GM19238 (cell line): ENCODE results near the gene ALDH7A1.
A peak's percentile ranks its signal among the peaks of the same experiment; 100 is the strongest.
"Not testable (repeated sequence)": the region's sequence is repeated elsewhere in the genome, so short reads cannot be mapped to it uniquely, and the experiment has no call there.

Source experiments
- DNase-seq: peaks from one replicate; pipeline ENCODE4 v3.0.0; 2011; ENCODE audit warnings: low spot score; ENCODE audit not compliant: insufficient read length

Gene ALDH7A1

GRCh38 chr5:126595486-126596083 is 566 bp upstream of the ALDH7A1 start:
- DNase-seq = no peak

DNA sequence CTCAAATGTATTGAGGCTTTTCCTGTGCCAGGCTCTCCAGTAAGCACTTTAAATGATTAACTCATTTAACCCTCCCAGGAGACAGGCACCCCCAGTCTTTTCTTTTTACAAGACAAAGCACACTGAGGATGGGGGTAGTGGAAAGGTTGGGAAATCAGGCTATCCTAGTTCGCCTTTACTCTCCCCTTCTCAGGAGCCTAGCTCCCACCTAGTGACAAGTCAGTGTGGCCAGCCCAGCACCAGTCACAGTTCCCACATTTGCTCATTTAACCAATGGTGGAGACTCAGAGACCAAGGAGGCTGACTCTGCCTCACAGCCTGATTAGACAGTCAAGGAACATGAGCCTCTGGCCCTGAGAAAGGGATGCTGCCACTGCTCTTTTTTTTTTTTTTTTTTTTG is 3.5 kb downstream of the ALDH7A1 start:
- no peak for DNase-seq

DNA sequence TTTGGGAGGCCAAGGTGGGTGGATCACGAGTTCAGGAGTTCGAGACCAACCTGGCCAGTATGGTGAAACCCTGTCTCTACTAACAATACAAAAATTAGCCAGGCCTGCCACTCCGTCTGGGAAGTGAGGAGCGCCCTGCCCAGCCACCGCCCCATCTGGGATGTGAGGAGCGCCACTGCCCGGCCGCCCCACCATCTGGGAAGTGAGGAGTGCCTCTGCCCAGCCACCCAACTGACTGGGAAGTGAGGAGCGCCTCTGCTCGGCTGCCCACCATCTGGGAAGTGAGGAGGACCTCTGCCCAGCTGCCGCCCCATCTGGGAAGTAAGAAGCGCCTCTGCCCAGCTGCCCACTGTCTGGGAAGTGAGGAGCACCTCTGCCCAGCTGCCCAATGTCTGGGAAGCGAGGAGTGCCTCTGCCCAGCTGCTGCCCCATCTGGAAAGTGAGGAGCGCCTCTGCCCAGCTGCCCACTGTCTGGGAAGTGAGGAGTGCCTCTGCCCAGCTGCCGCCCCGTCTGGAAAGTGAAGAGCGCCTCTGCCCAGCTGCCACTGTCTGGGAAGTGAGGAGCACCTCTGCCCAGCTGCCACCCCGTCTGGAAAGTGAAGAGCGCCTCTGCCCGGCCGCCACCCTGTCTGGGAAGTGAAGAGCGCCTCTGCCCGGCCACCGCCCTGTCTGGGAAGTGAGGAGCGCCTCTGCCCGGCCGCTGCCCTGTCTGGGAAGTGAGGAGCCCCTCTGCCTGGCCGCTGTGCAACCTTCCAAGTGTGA is 5.3 kb downstream of the ALDH7A1 start:
- no peak for DNase-seq

DNA sequence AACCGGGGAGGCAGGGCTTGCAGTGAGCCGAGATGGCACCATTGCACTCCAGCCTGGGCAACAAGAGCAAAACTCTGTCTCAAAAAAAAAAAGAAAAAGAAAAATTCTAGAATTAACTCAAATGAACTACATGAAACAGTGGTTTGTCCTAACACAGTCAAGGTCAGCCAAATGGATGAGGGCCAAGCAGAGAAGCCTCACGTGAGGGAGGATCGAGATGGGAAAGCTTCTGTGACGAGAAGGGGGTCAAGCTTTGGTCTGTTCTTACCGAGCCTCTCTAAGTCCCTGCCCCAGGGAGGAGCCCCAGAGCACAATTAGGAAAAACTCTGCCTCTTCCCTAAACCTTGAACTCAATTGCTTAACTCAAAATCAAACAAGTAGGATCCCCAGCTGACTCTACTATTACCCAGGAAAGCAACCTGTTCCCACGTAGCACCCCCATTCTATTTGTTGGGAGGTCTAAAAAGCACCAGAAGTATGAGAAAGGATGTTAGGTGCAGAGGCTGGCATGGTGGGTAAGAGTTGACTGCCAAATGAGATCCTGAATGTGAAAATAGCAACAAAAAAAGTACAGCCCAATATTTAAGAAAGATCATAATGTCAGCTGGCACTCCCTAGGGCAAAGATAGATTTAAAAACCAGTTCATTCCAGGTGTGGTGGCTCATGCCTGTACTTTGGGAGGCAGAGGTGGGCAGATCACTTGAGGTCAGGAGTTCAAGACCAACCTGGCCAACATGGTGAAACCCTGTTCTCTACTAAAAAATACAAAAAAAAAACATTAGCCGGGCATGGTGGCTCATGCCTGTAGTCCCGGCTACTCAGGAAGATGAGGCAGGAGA is 7.2 kb downstream of the ALDH7A1 start:
- no peak for DNase-seq

DNA sequence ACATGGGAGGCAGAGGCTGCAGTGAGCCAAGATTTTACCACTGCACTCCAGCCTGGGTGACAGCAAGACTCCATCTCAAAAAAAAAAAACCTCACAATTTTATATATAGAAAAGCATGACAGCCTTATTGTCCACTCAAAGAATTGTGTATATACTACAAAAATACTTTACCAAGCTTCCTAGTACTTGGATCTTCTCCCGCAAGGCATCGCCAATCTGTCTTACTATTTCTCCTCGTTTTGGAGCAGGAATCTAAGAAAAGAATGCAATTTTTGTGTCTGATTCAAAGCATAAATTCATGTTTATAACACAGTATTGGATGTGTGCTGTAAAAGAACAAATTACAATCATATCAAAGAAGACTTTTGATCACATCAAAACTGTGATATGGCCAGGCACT is 11.3 kb downstream of the ALDH7A1 start:
- no peak for DNase-seq

DNA sequence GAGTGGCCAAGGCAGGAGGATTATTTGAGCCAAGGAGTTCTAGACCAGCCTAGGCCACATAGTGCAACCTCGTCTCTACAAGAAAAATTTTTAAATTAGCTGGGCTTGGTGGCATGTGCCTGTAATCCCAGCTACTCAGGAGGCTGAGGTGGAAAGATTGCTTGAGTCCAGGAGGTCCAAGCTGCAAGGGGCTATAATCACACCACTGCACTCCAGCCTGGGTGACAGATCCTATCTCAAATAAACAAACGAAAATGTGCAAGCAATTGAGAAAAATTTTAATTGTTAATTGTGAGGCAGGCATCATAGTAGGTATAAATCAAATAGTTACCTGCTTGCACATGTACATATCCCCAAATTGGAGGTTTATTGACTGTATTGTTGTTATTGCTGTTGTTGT is 15.3 kb downstream of the ALDH7A1 start:
- DNase-seq = no peak

DNA sequence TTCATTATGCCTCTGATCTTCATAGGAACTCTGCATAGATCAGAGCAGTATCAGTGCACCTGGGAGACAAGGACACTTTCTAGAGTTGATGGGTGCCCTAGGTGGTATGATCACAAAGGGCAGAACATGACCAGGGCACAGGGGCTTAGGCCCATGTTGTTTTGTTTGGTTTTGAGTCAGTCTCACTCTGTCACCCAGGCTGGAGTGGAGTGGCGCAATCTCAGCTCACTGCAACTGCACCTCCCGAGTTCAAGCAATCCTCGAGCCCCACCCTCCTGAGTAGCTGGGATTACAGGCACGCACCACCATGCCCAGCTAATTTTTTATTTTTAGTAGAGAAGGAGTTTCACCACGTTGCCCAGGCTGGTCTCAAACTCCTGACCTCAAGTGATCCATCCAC is 17.6 kb downstream of the ALDH7A1 start:
- DNase-seq = no peak

- DNase-seq = no peak
These were observed 18.0 kb downstream of the ALDH7A1 start for GRCh38 chr5:126576974-126577373.

GRCh38 chr5:126575644-126576043 is 19.4 kb downstream of the ALDH7A1 start:
- DNase-seq = no peak

DNA sequence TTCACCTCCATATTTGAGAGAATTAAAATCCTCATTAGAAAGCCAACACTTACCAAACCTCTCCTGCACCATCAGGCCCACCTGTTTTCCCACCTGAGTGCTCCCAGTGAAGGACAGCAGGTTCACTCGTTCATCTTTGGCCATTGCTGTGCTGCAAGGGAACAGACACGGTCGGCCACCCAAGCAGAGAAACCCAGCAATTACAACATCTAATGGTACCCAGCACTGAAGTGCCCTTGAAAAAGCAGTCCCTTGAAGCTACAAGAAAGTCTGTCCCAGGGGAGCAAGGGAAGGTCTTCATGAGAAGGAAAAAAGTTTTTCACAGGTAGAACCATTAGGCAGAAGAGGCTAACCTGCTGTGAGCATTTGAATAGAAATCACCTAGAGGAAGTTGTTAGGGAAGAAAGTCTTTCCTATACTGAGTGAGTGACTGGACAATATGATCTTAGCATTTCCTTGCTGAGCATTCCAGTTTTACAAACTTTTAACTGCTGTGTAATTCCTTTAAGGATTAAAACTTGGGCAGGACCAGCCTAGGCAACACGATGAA is 26.7 kb downstream of the ALDH7A1 start:
- no peak for DNase-seq

DNA sequence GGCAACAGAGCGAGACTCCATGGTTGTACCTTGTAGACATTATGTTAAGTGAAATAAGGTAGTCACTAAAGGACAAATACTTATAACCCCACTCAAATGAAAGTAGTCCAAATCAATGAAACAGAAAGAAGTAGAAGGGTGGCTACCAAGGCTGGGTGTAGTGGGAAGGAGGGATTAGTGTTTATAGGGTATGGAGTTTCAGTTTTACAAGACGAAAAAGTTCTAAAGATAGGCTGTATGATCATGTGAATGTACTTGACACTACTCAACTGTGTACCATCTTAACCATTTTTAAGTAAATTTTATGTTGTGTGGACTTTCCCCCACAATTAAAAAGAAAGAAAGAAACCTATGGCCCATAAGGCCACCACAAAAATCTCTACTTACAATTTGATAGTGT is 32.2 kb downstream of the ALDH7A1 start:
- no peak for DNase-seq

GRCh38 chr5:126561908-126562307 is 33.1 kb downstream of the ALDH7A1 start:
- no peak for DNase-seq

DNA sequence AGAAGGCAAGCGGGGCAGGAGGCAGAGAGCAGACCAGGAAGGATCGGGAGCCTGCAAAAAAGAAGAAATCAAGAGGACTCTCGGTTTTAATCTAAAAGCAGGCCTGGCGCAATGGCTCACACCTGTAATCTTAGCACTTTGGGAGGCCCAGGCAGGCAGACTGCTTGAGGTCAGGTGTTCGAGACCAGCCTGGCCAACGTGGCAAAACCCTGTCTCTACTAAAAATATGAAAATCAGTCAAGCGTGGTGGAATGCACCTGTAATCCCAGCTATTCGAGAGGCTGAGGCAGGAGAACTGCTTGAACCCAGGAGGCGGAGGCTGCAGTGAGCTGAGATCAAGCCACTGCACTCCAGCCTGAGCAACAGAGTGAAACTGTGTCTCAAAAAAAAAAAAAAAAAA is 39.9 kb downstream of the ALDH7A1 start:
- not testable (repeated sequence) for DNase-seq

GRCh38 chr5:126552614-126553013 is 42.4 kb downstream of the ALDH7A1 start:
- DNase-seq = no peak

DNA sequence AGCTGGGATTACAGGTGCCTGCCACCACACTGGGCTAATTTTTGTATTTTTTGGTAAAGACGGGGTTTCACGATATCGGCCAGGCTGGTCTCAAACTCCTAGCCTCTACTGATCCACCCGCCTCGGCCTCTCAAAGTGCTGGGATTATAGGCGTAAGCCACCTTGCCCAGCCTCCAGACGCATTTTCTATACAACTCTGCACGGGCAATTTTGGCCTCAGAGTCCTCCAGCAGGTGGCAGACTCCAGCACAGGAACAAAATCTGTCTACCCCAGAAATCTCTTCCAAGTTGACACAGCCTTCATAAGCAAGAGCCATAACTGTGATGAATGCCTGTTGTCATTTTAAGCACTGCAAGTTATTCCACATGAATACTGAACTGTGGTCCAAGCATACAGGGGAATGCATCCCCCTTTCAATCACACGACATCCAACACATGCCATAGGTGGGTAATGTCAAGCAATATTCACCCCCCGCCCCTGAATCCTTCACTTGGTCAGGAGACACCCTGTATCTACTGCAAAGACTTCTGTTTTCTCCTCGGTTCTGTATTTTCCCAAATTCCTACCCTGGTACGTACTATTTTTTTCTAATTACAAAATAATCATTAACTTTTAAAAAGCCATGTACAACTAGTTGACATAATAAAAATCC is 50.8 kb downstream of the ALDH7A1 start:
- DNase-seq = peak; percentile 26

DNA sequence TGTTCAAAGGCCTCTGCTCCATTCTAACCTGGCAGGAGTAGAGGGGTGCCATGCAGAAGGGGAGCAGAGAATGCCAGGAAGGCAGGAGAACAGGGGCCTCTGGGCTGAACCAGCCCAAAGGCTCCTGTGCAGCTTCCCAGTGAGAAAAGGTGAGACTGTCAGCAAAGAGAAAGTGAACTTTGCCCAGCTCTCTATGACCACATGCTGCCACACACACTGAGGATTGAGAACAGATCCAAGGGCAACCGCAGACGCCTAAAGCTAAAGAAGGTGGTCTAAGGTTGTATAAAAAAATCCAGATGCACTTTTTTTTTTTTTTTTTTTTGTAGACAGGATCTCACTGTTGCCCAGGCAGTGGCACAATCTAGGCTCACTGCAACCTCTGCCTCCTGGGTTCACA is 51.4 kb downstream of the ALDH7A1 start:
- no peak for DNase-seq

DNA sequence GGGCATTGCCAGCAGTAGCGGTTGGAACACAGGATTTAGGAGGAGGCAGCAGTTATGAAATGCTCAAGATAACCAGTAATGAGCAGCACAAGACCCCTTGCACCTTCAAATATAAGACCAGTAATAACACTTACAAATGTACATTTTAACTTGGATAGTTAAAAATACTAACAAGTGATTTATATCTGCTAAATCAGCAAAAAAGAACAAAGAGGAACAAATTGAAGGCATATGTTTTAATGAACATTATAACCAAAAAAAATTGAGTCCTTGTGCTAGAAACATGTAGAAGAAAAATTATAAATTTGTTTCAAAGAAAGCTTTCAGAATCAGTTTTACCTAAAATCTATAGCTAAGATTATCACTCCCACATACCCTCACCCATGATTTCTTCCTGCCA is 52.0 kb downstream of the ALDH7A1 start:
- no peak for DNase-seq

- DNase-seq = no peak
These were observed 52.6 kb downstream of the ALDH7A1 start for GRCh38 chr5:126542441-126542840.

- DNase-seq = no peak
These were observed 54.4 kb downstream of the ALDH7A1 start for GRCh38 chr5:126540631-126541030.

DNA sequence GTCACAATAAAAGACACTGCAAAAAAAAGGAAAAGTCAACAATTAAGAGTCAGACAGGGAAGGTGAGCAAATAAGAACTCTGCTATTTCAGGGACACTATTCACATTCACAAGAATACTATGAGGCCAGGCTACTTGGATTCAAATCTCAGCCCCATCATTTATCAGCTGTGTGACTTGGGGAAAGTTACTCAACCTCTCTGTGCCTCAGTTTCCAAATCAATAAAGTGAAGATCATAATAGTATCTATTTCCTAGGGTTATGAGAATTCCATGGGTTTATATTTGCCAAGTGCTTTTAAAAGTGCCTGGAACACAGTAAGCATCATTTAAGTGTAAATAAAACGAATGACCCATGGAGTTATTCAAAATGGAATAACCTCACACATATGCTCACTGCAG is 56.4 kb downstream of the ALDH7A1 start:
- no peak for DNase-seq

- no peak for DNase-seq
These were observed 58.1 kb downstream of the ALDH7A1 start for GRCh38 chr5:126536874-126537273.
